K562 (cell line): ENCODE data around the gene OR2H2. TPM values are rescaled to one million over a fixed set of nuclear protein-coding genes. Genes with fewer than 3 reads are reported as not detected.
A peak's percentile ranks its signal among the peaks of the same experiment; 100 is the strongest.

Experiments used
- ARHGAP35 ChIP-seq: fragments of 450-650 bp; IDR thresholded peaks from 2 replicates; pipeline ENCODE4 v1.6.1; 2018; ENCODE audit not compliant: partially characterized antibody
- BRD9 ChIP-seq: fragments of 450-650 bp; IDR thresholded peaks from 2 replicates; pipeline ENCODE4 v1.6.1; 2018; ENCODE audit warnings: low read depth; ENCODE audit not compliant: partially characterized antibody
- E2F6 ChIP-seq, 2 experiments: IDR thresholded peaks; 2 replicates each; pipeline ENCODE4 v1.6.1; 2011; ENCODE audit warnings: borderline replicate concordance in 1 of 2, control low read depth in 1 of 2, low read depth in 1 of 2, low read length in 1 of 2, mild to moderate bottlenecking in 1 of 2, mixed read lengths in 1 of 2, moderate library complexity in 1 of 2; ENCODE audit not compliant: insufficient read depth in 1 of 2, insufficient read length in 1 of 2, poor library complexity in 1 of 2, severe bottlenecking in 1 of 2; ENCODE audit errors: extremely low read depth in 1 of 2
- EHMT2 ChIP-seq: fragments of 450-650 bp; IDR thresholded peaks from 2 replicates; pipeline ENCODE4 v1.6.1; 2018; ENCODE audit warnings: antibody characterized with exemption
- ELF1 ChIP-seq: fragments of 200-800 bp; sonication (Bioruptor generic); IDR thresholded peaks from 2 replicates; pipeline ENCODE4 v1.6.1; 2016; ENCODE audit warnings: missing genetic modification characterization, missing compliant biosample characterization
- GATA2 ChIP-seq: sonication (generic); formaldehyde crosslinking; IDR thresholded peaks from 2 replicates; pipeline ENCODE4 v1.4.0; 2020; ENCODE audit warnings: mild to moderate bottlenecking, missing genetic modification reagents
- HDGF ChIP-seq: fragments of 450-650 bp; IDR thresholded peaks from 2 replicates; pipeline ENCODE4 v1.6.1; 2016
- HSF4 ChIP-seq: fragments of 250-450 bp; sonication (Bioruptor Pico); IDR thresholded peaks from 2 replicates; pipeline ENCODE4 v2.1.2; 2022; ENCODE audit warnings: mild to moderate bottlenecking, moderate library complexity, borderline replicate concordance
- MEF2A ChIP-seq: IDR thresholded peaks from 2 replicates; pipeline ENCODE4 v1.6.1; 2011; ENCODE audit warnings: low read depth, mild to moderate bottlenecking, low read length, moderate library complexity; ENCODE audit not compliant: control insufficient read depth
- MYC ChIP-seq, 2 experiments: fragments of 250-450 bp in 1 of 2; sonication (Bioruptor Pico) in 1 of 2; IDR thresholded peaks; 2 replicates each; pipeline versions ENCODE4 v1.5.1 to v1.6.1; 2012 to 2021; ENCODE audit warnings: low read depth in 2 of 2, borderline replicate concordance in 1 of 2, improper control_type of control experiment in 1 of 2, low read length in 1 of 2, mild to moderate bottlenecking in 1 of 2, moderate library complexity in 1 of 2
- NCOA2 ChIP-seq, 2 experiments: fragments of 450-650 bp; IDR thresholded peaks; 2 replicates each; pipeline ENCODE4 v1.6.1; 2018; ENCODE audit warnings: mild to moderate bottlenecking in 2 of 2, moderate library complexity in 1 of 2; ENCODE audit not compliant: partially characterized antibody in 2 of 2
- NCOR1 ChIP-seq: fragments of 450-650 bp; IDR thresholded peaks from 2 replicates; pipeline ENCODE4 v1.6.1; 2016; ENCODE audit warnings: mild to moderate bottlenecking, moderate library complexity
- NFIC ChIP-seq: fragments of 450-650 bp; IDR thresholded peaks from 2 replicates; pipeline ENCODE4 v1.6.1; 2017; ENCODE audit warnings: mild to moderate bottlenecking, inconsistent platforms
- NFXL1 ChIP-seq: fragments of 450-650 bp; formaldehyde crosslinking; IDR thresholded peaks from 2 replicates; pipeline ENCODE4 v1.4.0; 2021; ENCODE audit warnings: mild to moderate bottlenecking
- PHF21A ChIP-seq: fragments of 450-650 bp; IDR thresholded peaks from 2 replicates; pipeline ENCODE4 v1.6.1; 2017; ENCODE audit warnings: low read depth, borderline replicate concordance
- RCOR1 ChIP-seq, 2 experiments: IDR thresholded peaks; 2 replicates each; pipeline ENCODE4 v1.6.1; 2012; ENCODE audit warnings: low read depth in 2 of 2, low read length in 2 of 2, borderline replicate concordance in 1 of 2, improper control_type of control experiment in 1 of 2
- SMAD4 ChIP-seq: fragments of 250-450 bp; sonication (Bioruptor Pico); conservative IDR thresholded peaks from 2 replicates; pipeline ENCODE4 v1.8.0; 2021; ENCODE audit warnings: inconsistent platforms, mild to moderate bottlenecking, moderate library complexity
- WHSC1 ChIP-seq: IDR thresholded peaks from one replicate; pipeline ENCODE4 v1.6.1; 2012; ENCODE audit warnings: low read length, control low read depth, inconsistent platforms
- ZNF280A ChIP-seq: fragments of 450-650 bp; IDR thresholded peaks from 2 replicates; pipeline ENCODE4 v1.6.1; 2018; ENCODE audit warnings: mild to moderate bottlenecking, low read depth; ENCODE audit not compliant: partially characterized antibody
- polyA plus RNA-seq, 8 experiments: library from polyadenylated mRNA; depleted of rRNA in 4 of 8; stranded (reverse) in 5 of 8; unstranded in 3 of 8; fragments of >200 nt; fragmentation: Nextera tagmentation in 2 of 8; fragmentation: Illumina TruSeq in 1 of 8; extraction: Ambion mirVana in 2 of 8; extraction: Trizol in 1 of 8; gene quantifications; 2 replicates each; pipeline versions ENCODE4 v1.2.1 to v1.2.3, GENCODE V29; 2011 to 2014; ENCODE audit warnings: inconsistent platforms in 1 of 8, missing spikeins in 1 of 8
- total RNA-seq, 7 experiments: library from RNA; depleted of rRNA in 6 of 7; stranded (reverse); fragments of >200 nt in 6 of 7; fragmentation: Illumina TruSeq in 2 of 7; extraction: Trizol in 2 of 7; gene quantifications; 2 replicates each; pipeline versions ENCODE4 v1.2.1 to v1.2.3, GENCODE V29; 2011 to 2021; ENCODE audit warnings: low replicate concordance in 1 of 7
- TF ChIP-seq, protein P1 (sequence below): fragments of 250-450 bp; sonication (Bioruptor Pico); IDR thresholded peaks from 2 replicates; pipeline ENCODE4 v1.8.0; 2022; ENCODE audit warnings: moderate library complexity, mild to moderate bottlenecking, inconsistent platforms
- TF ChIP-seq, protein P2 (sequence below): sonication (generic); formaldehyde crosslinking; IDR thresholded peaks from 2 replicates; pipeline ENCODE4 v1.8.0; 2022; ENCODE audit warnings: missing genetic modification reagents, mild to moderate bottlenecking, borderline replicate concordance
- TF ChIP-seq, protein P3 (sequence below): IDR thresholded peaks from 2 replicates; pipeline ENCODE4 v1.6.1; 2011; ENCODE audit not compliant: insufficient read length; ENCODE audit errors: extremely low read depth

OR2H2 gene
- total and polyA plus RNA-seq, 9 of the 15 experiments (the other 6 are each of a cell fraction or from before 2014, with no cell fraction given), result not detected

DNA sequence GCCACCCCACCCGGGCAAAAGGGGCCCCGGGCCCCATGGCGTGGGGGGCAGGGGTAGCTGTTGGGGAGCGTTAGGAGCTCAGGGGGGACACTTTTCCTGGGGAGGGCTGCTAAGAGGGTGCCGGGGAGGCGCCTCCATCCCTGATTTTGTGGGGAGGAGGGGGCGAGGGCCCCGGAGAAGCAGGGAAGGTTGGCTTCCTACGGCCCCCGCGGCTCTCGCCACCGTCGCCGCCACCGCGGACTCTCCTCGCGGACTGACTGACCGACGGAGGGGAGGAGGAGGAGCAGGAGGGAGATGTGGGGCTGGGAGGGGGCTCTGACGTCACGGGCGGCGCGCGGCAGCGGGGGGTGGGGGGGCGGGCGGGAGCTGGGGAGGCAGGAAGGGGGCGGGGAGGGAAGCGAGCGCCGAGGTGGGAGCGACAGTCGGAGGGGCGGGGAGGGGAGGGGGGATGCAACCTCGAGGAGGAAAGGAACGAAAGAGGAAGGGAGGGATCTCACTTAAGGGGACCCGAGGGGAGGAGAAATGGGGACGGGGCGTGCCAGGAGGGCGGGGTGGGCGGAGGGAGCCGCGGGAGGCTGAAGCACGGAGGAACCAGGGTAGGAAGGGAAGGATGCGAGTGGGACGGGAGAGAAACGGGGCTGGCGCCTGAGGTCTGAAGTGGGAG, 43.0 kb downstream of the OR2H2 start (continued):
- TF ChIP-seq, protein P1, sequence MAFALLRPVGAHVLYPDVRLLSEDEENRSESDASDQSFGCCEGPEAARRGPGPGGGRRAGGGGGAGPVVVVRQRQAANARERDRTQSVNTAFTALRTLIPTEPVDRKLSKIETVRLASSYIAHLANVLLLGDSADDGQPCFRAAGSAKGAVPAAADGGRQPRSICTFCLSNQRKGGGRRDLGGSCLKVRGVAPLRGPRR, result no peak
- TF ChIP-seq HDGF (no peak), NCOA2 (IDR thresholded peaks at IDR 0.05; ENCODE audit: partially characterized antibody in 2 of 2) (no peak), NCOR1 (no peak), ZNF280A (no peak), WHSC1 (no peak), ELF1 (tag) (no peak), E2F6 (IDR thresholded peaks at IDR 0.05; ENCODE audit: borderline replicate concordance in 1 of 2, extremely low read depth in 1 of 2, insufficient read depth in 1 of 2, insufficient read length in 1 of 2, low read depth in 1 of 2, low read length in 1 of 2, poor library complexity in 1 of 2, severe bottlenecking in 1 of 2) (no peak), GATA2 (CRISPR knock-in tag) (no peak), MEF2A (no peak), BRD9 (no peak), NFXL1 (no peak), ARHGAP35 (no peak), MYC (IDR thresholded peaks at IDR 0.05; ENCODE audit: low read depth, low read length) (peak; percentile 40), MYC (CRISPR knock-in tag; IDR thresholded peaks at IDR 0.05; ENCODE audit: borderline replicate concordance, low read depth) (0 out of 2 replicates have a peak, but pooled peaks have one; percentile 17), RCOR1 (IDR thresholded peaks at IDR 0.05; ENCODE audit: borderline replicate concordance in 1 of 2, low read depth in 2 of 2, low read length in 2 of 2) (peak in 1 of 2 experiments; percentile 27; a peak in 1 of 4 replicates), NFIC (0 out of 2 replicates have a peak, but pooled peaks have one; percentile 16), HSF4 (CRISPR knock-in tag) (no peak), PHF21A (no peak), SMAD4 (CRISPR knock-in tag) (no peak), EHMT2 (no peak)
- TF ChIP-seq, protein P2, sequence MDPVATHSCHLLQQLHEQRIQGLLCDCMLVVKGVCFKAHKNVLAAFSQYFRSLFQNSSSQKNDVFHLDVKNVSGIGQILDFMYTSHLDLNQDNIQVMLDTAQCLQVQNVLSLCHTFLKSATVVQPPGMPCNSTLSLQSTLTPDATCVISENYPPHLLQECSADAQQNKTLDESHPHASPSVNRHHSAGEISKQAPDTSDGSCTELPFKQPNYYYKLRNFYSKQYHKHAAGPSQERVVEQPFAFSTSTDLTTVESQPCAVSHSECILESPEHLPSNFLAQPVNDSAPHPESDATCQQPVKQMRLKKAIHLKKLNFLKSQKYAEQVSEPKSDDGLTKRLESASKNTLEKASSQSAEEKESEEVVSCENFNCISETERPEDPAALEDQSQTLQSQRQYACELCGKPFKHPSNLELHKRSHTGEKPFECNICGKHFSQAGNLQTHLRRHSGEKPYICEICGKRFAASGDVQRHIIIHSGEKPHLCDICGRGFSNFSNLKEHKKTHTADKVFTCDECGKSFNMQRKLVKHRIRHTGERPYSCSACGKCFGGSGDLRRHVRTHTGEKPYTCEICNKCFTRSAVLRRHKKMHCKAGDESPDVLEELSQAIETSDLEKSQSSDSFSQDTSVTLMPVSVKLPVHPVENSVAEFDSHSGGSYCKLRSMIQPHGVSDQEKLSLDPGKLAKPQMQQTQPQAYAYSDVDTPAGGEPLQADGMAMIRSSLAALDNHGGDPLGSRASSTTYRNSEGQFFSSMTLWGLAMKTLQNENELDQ (CRISPR knock-in tag), result no peak
- TF ChIP-seq, protein P3, sequence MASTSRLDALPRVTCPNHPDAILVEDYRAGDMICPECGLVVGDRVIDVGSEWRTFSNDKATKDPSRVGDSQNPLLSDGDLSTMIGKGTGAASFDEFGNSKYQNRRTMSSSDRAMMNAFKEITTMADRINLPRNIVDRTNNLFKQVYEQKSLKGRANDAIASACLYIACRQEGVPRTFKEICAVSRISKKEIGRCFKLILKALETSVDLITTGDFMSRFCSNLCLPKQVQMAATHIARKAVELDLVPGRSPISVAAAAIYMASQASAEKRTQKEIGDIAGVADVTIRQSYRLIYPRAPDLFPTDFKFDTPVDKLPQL, result no peak
